HEK293 (cell line): Measurements from ENCODE around the gene MRPL54.
A peak's percentile ranks its signal among the peaks of the same experiment; 100 is the strongest.
"Not testable (repeated sequence)": the region's sequence is repeated elsewhere in the genome, so short reads cannot be mapped to it uniquely, and the experiment has no call there.

Source experiments
- CTCF ChIA-PET: fragments of 350-600 bp; formaldehyde crosslinking; extraction: SDS; loops from one replicate; lab custom pipeline; 2021; ENCODE audit warnings: antibody characterized with exemption; lab: Yijun Ruan, JAX
- POLR2A ChIA-PET: fragments of 300-600 bp; formaldehyde crosslinking; extraction: SDS; loops from one replicate; lab custom pipeline; 2020; ENCODE audit warnings: antibody characterized with exemption, inconsistent platforms; lab: Yijun Ruan, JAX
- H3K27ac ChIP-seq: fragments of 200-500 bp; sonication (Bioruptor generic); 2 replicates; pipeline ENCODE4 v1.5.1; 2014; ENCODE audit warnings: low read depth, low read length, control low read depth, inconsistent platforms; ENCODE audit errors: extremely low read depth
- H3K36me3 ChIP-seq, 2 experiments: fragments of 200-500 bp in 1 of 2; sonication (Bioruptor generic) in 1 of 2; 1 replicate in 1 of 2; 2 replicates in 1 of 2; pipeline ENCODE4 v1.5.1; 2014 to 2017; ENCODE audit warnings: inconsistent platforms in 2 of 2, low read length in 2 of 2; ENCODE audit not compliant: control insufficient read depth in 2 of 2, insufficient read depth in 1 of 2
- H3K4me1 ChIP-seq: fragments of 200-500 bp; sonication (Bioruptor generic); 2 replicates; pipeline ENCODE4 v1.5.1; 2014; ENCODE audit warnings: mild to moderate bottlenecking, low read length, inconsistent platforms; ENCODE audit not compliant: control insufficient read depth, insufficient read depth
- H3K4me3 ChIP-seq: 2 replicates; pipeline ENCODE4 v1.5.1; 2011; ENCODE audit warnings: low read depth, mild to moderate bottlenecking, control low read depth, low read length, moderate library complexity
- H3K9me3 ChIP-seq: fragments of 200-500 bp; sonication (Bioruptor generic); 2 replicates; pipeline ENCODE4 v1.5.1; 2014; ENCODE audit warnings: low read depth, low read length, inconsistent platforms; ENCODE audit not compliant: control insufficient read depth, insufficient read depth
- EGR2 ChIP-seq: fragments of 450-650 bp; formaldehyde crosslinking; IDR thresholded peaks from 2 replicates; pipeline ENCODE4 v1.5.1; 2016; ENCODE audit warnings: low read depth, missing biosample characterization, missing genetic modification characterization
- MZF1 ChIP-seq: fragments of 450-650 bp; formaldehyde crosslinking; IDR thresholded peaks from 2 replicates; pipeline ENCODE4 v1.5.1; 2017; ENCODE audit warnings: missing biosample characterization, missing genetic modification characterization, borderline replicate concordance
- OSR2 ChIP-seq: fragments of 450-650 bp; formaldehyde crosslinking; IDR thresholded peaks from 2 replicates; pipeline ENCODE4 v1.5.1; 2016; ENCODE audit warnings: missing biosample characterization, missing genetic modification characterization
- SP2 ChIP-seq: fragments of 450-650 bp; formaldehyde crosslinking; IDR thresholded peaks from 2 replicates; pipeline ENCODE4 v1.5.1; 2016; ENCODE audit warnings: missing biosample characterization, missing genetic modification characterization
- ZFHX2 ChIP-seq: fragments of 450-650 bp; formaldehyde crosslinking; conservative IDR thresholded peaks from 2 replicates; pipeline ENCODE4 v1.5.1; 2016; ENCODE audit warnings: missing biosample characterization, missing genetic modification characterization
- ZNF223 ChIP-seq: fragments of 450-650 bp; formaldehyde crosslinking; IDR thresholded peaks from 2 replicates; pipeline ENCODE4 v1.5.1; 2016; ENCODE audit warnings: missing biosample characterization, missing genetic modification characterization
- ZNF248 ChIP-seq: fragments of 450-650 bp; formaldehyde crosslinking; IDR thresholded peaks from 2 replicates; pipeline ENCODE4 v1.5.1; 2017; ENCODE audit warnings: missing biosample characterization, missing genetic modification characterization
- ZNF324 ChIP-seq: fragments of 450-650 bp; formaldehyde crosslinking; IDR thresholded peaks from 2 replicates; pipeline ENCODE4 v1.5.1; 2016; ENCODE audit warnings: missing biosample characterization, missing genetic modification characterization
- ZNF341 ChIP-seq: fragments of 450-650 bp; formaldehyde crosslinking; IDR thresholded peaks from 2 replicates; pipeline ENCODE4; 2016; ENCODE audit warnings: low read depth, missing biosample characterization, missing genetic modification characterization
- ZNF645 ChIP-seq: fragments of 450-650 bp; formaldehyde crosslinking; IDR thresholded peaks from 2 replicates; pipeline ENCODE4; 2016; ENCODE audit warnings: missing biosample characterization, missing genetic modification characterization
- ZNF701 ChIP-seq: fragments of 450-650 bp; formaldehyde crosslinking; IDR thresholded peaks from 2 replicates; pipeline ENCODE4 v1.5.1; 2016; ENCODE audit warnings: missing biosample characterization, missing genetic modification characterization
- TF ChIP-seq, protein P1 (sequence below): fragments of 450-650 bp; formaldehyde crosslinking; IDR thresholded peaks from 2 replicates; pipeline ENCODE4 v1.5.1; 2016; ENCODE audit warnings: missing biosample characterization, missing genetic modification characterization
- TF ChIP-seq, protein P2 (sequence below): fragments of 450-650 bp; formaldehyde crosslinking; IDR thresholded peaks from 2 replicates; pipeline ENCODE4 v1.5.1; 2016; ENCODE audit warnings: missing biosample characterization, missing genetic modification characterization
- TF ChIP-seq, protein P3 (sequence below): fragments of 450-650 bp; formaldehyde crosslinking; IDR thresholded peaks from 2 replicates; pipeline ENCODE4 v1.5.1; 2017; ENCODE audit warnings: missing biosample characterization, missing genetic modification characterization
- TF ChIP-seq, protein P4 (sequence below): fragments of 450-650 bp; formaldehyde crosslinking; optimal IDR thresholded peaks from 2 replicates; pipeline ENCODE3; 2016; ENCODE audit warnings: missing biosample characterization, mild to moderate bottlenecking, missing genetic modification characterization

Gene MRPL54

GRCh38 chr19:3814648-3815047 is 52.2 kb downstream of the MRPL54 start (continued):
- TF ChIP-seq, protein P1, sequence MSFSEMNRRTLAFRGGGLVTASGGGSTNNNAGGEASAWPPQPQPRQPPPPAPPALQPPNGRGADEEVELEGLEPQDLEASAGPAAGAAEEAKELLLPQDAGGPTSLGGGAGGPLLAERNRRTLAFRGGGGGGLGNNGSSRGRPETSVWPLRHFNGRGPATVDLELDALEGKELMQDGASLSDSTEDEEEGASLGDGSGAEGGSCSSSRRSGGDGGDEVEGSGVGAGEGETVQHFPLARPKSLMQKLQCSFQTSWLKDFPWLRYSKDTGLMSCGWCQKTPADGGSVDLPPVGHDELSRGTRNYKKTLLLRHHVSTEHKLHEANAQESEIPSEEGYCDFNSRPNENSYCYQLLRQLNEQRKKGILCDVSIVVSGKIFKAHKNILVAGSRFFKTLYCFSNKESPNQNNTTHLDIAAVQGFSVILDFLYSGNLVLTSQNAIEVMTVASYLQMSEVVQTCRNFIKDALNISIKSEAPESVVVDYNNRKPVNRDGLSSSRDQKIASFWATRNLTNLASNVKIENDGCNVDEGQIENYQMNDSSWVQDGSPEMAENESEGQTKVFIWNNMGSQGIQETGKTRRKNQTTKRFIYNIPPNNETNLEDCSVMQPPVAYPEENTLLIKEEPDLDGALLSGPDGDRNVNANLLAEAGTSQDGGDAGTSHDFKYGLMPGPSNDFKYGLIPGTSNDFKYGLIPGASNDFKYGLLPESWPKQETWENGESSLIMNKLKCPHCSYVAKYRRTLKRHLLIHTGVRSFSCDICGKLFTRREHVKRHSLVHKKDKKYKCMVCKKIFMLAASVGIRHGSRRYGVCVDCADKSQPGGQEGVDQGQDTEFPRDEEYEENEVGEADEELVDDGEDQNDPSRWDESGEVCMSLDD: no peak
- TF ChIP-seq ZNF248 (tag by site-specific recombination): no peak

- CTCF ChIA-PET: interaction anchor here (0.5 to 0.6 kb wide), 2 partner anchors 14 to 1387 kb away, joined by 3 read pairs; no protein-coding TSS in a partner anchor
- POLR2A ChIA-PET: interaction anchor here (0.6 to 0.7 kb wide), 2 partner anchors 107 to 1441 kb away, joined by 4 to 5 read pairs; no protein-coding TSS in a partner anchor
- not testable (repeated sequence) for H3K4me1 ChIP-seq, H3K27ac ChIP-seq, H3K36me3 ChIP-seq, H3K9me3 ChIP-seq, H3K4me3 ChIP-seq
- TF ChIP-seq EGR2: peak; percentile 57; the same call in 1 of the 2 replicates
- peak; percentile 35; the same call in 1 of the 2 replicates for TF ChIP-seq ZFHX2
These were observed 53.7 kb downstream of the MRPL54 start for GRCh38 chr19:3816148-3816547.

DNA sequence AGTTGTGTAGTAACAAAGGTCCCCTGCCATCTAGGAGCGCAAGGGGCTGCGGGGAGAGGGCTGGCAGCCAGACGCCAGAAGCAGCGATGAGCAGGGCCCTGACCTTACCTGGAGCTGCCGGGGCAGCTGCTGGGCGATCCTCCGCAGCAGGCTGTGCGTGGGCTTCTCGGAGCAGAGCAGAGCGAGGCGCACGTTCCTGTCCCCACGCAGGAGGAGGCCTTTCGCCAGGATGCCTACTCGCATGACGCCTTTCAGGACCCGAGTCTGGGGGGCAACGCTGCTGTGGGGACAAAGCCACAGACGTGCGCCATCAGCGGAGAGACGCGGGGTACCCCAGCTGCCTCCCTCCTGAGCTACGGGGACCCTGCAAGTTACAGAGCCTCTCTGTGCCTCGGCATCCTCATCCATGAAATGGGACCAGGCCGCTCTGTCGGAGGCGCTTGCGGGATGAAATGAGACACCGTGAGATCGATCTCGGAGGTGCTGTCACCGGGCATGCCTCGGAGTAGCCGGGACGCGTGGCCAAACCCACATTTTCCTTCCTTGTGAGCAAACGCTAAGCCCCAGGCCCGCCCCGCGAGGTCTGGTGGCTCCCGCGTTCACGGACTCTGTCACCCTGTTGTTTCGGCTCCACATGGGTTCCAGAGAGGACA is 54.2 kb downstream of the MRPL54 start:
- TF ChIP-seq ZNF324 (tag by site-specific recombination) (no peak), ZNF223 (tag by site-specific recombination) (no peak), ZNF341 (tag by site-specific recombination) (no peak), ZNF701 (tag by site-specific recombination) (no peak), OSR2 (no peak), MZF1 (tag by site-specific recombination) (no peak), ZNF645 (tag by site-specific recombination) (no peak), SP2 (no peak), EGR2 (no peak)
- TF ChIP-seq, protein P2, sequence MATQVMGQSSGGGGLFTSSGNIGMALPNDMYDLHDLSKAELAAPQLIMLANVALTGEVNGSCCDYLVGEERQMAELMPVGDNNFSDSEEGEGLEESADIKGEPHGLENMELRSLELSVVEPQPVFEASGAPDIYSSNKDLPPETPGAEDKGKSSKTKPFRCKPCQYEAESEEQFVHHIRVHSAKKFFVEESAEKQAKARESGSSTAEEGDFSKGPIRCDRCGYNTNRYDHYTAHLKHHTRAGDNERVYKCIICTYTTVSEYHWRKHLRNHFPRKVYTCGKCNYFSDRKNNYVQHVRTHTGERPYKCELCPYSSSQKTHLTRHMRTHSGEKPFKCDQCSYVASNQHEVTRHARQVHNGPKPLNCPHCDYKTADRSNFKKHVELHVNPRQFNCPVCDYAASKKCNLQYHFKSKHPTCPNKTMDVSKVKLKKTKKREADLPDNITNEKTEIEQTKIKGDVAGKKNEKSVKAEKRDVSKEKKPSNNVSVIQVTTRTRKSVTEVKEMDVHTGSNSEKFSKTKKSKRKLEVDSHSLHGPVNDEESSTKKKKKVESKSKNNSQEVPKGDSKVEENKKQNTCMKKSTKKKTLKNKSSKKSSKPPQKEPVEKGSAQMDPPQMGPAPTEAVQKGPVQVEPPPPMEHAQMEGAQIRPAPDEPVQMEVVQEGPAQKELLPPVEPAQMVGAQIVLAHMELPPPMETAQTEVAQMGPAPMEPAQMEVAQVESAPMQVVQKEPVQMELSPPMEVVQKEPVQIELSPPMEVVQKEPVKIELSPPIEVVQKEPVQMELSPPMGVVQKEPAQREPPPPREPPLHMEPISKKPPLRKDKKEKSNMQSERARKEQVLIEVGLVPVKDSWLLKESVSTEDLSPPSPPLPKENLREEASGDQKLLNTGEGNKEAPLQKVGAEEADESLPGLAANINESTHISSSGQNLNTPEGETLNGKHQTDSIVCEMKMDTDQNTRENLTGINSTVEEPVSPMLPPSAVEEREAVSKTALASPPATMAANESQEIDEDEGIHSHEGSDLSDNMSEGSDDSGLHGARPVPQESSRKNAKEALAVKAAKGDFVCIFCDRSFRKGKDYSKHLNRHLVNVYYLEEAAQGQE (tag by site-specific recombination): no peak
- TF ChIP-seq, protein P3, sequence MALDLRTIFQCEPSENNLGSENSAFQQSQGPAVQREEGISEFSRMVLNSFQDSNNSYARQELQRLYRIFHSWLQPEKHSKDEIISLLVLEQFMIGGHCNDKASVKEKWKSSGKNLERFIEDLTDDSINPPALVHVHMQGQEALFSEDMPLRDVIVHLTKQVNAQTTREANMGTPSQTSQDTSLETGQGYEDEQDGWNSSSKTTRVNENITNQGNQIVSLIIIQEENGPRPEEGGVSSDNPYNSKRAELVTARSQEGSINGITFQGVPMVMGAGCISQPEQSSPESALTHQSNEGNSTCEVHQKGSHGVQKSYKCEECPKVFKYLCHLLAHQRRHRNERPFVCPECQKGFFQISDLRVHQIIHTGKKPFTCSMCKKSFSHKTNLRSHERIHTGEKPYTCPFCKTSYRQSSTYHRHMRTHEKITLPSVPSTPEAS (tag by site-specific recombination): no peak
- TF ChIP-seq, protein P4, sequence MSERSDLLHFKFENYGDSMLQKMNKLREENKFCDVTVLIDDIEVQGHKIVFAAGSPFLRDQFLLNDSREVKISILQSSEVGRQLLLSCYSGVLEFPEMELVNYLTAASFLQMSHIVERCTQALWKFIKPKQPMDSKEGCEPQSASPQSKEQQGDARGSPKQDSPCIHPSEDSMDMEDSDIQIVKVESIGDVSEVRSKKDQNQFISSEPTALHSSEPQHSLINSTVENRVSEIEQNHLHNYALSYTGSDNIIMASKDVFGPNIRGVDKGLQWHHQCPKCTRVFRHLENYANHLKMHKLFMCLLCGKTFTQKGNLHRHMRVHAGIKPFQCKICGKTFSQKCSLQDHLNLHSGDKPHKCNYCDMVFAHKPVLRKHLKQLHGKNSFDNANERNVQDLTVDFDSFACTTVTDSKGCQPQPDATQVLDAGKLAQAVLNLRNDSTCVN: no peak
- Histone ChIP-seq H3K36me3 (no peaks in the 10 kb centered on the region), H3K9me3 (no peaks in the 10 kb centered on the region), H3K4me1 (no peaks in the 10 kb centered on the region), H3K27ac (no peak overlapping the region), H3K4me3 (no peak overlapping the region)
- CTCF ChIA-PET: interaction anchor here (0.5 to 0.6 kb wide), 2 partner anchors 14 to 1387 kb away, joined by 3 read pairs; no protein-coding TSS in a partner anchor
- POLR2A ChIA-PET: interaction anchor here (0.6 kb wide), 1 partner anchor 108 kb away, joined by 4 read pairs; no protein-coding TSS in a partner anchor
